BE2C (cell line): ENCODE measurements around the gene HOXD10.

ENCODE experiments used
- DNase-seq: peaks from one replicate; pipeline ENCODE4 v3.0.0-alpha.2; 2020
- H3K27me3 ChIP-seq: fragments of 250-450 bp; sonication (Bioruptor Pico); 2 replicates; pipeline ENCODE4 v1.5.1; 2020; ENCODE audit warnings: mild to moderate bottlenecking
- H3K36me3 ChIP-seq: fragments of 250-450 bp; sonication (Bioruptor Pico); 2 replicates; pipeline ENCODE4 v1.5.1; 2020; ENCODE audit warnings: mild to moderate bottlenecking
- H3K4me1 ChIP-seq: fragments of 250-450 bp; sonication (Bioruptor Pico); 2 replicates; pipeline ENCODE4 v1.5.1; 2020
- H3K4me3 ChIP-seq: 2 replicates; pipeline ENCODE4 v1.5.1; 2011; ENCODE audit warnings: low read depth, low read length
- H3K9me3 ChIP-seq: fragments of 250-450 bp; sonication (Bioruptor Pico); 2 replicates; pipeline ENCODE4 v1.5.1; 2020
- CTCF ChIP-seq: IDR thresholded peaks from 2 replicates; pipeline ENCODE4 v1.5.1; 2012; ENCODE audit warnings: mild to moderate bottlenecking, low read depth, low read length

HOXD10 gene

GRCh38 chr2:176130147-176130956 is 13.8 kb downstream of the HOXD10 start:
- TF ChIP-seq CTCF: no peak
- no peaks in the 10 kb centered on the region for H3K36me3 ChIP-seq
- H3K9me3 ChIP-seq: no peaks in the 10 kb centered on the region
- peak; percentile 65 for DNase-seq
- H3K27me3 ChIP-seq: no peaks in the 10 kb centered on the region
- peaks cover 6% of the 10 kb centered on the region; the same call in 1 of the 2 replicates for H3K4me1 ChIP-seq
- H3K4me3 ChIP-seq: peak overlapping the region; percentile 68

- DNase-seq: no peak
- no peaks in the 10 kb centered on the region for H3K9me3 ChIP-seq
- H3K27me3 ChIP-seq: no peaks in the 10 kb centered on the region
- H3K36me3 ChIP-seq: no peaks in the 10 kb centered on the region
- peaks cover 7% of the 10 kb centered on the region; the same call in 1 of the 2 replicates for H3K4me1 ChIP-seq
- H3K4me3 ChIP-seq: peak overlapping the region; percentile 68
- TF ChIP-seq CTCF: no peak
These were observed 14.6 kb downstream of the HOXD10 start for GRCh38 chr2:176130957-176131847.

GRCh38 chr2:176131848-176132158 is 15.2 kb downstream of the HOXD10 start:
- TF ChIP-seq CTCF: no peak
- H3K27me3 ChIP-seq: no peaks in the 10 kb centered on the region
- no peaks in the 10 kb centered on the region for H3K36me3 ChIP-seq
- H3K4me3 ChIP-seq: peak overlapping the region; percentile 68
- peaks cover 7% of the 10 kb centered on the region; the same call in 1 of the 2 replicates for H3K4me1 ChIP-seq
- no peaks in the 10 kb centered on the region for H3K9me3 ChIP-seq
- DNase-seq: no peak

- no peak for TF ChIP-seq CTCF
- DNase-seq: no peak
- H3K27me3 ChIP-seq: no peaks in the 10 kb centered on the region
- H3K36me3 ChIP-seq: no peaks in the 10 kb centered on the region
- peaks cover 7% of the 10 kb centered on the region; the same call in 1 of the 2 replicates for H3K4me1 ChIP-seq
- H3K9me3 ChIP-seq: no peaks in the 10 kb centered on the region
- no peak overlapping the region for H3K4me3 ChIP-seq
These were observed 15.9 kb downstream of the HOXD10 start for GRCh38 chr2:176132205-176133171.

GRCh38 chr2:176133389-176133788 is 16.8 kb downstream of the HOXD10 start:
- Histone ChIP-seq H3K9me3 (no peaks in the 10 kb centered on the region), H3K4me3 (no peak overlapping the region), H3K27me3 (no peaks in the 10 kb centered on the region), H3K4me1 (peaks cover 7% of the 10 kb centered on the region; the same call in 1 of the 2 replicates), H3K36me3 (no peaks in the 10 kb centered on the region)
- TF ChIP-seq CTCF: no peak
- DNase-seq: no peak
